ENCODE data around the gene DGCR8.

The DGCR8 gene

DNA sequence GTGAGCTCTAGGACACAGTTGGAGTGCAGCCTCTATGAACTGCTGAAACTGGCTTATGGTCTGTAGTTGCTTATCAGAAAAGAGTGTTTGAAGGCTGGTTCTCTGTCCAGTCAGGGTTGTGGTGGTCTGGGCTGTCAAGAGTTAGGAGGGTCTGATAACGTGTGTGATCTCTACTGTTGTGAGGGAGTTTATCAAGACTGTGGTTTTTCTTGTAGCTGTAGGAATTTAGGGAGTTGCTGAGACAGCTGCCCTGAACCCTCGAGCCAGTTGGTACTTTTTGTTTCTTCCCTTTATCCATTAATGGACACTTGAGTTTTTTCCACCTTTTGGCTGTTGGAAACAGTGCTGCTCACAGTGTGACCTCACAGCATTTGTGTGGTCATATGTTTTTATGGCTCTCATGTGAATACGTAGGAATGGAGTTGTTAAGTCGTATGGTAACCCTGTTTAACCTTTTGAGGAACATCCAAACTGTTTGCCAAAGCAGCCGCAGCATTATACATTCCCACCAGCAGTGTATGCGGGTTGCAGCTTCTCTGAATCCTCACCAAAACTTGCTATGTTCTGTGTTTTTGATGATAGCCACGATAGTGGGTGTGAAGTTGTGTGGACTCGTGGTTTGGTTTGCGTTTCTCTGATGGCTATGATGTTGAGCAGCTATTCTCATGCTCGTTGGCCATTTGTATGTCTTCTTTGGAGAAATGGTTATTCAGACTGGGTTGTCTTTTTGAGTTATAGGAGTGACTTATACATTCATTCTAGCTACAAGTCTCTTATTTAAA lies 20.9 kb upstream of the DGCR8 start:
- WGBS (ENCODE audit: extremely low coverage, insufficient coverage, low lambda C conversion rate): no CpG with 5 or more reads among the region's 10 CpGs
- Histone ChIP-seq H2BK120ac (ENCODE audit: low read depth, low read length) (no peak overlapping the region), H3K27me3 (ENCODE audit: insufficient read depth, low read length, poor library complexity) (no peaks in the 10 kb centered on the region), H3K79me1 (ENCODE audit: low read length) (no peaks in the 10 kb centered on the region), H3K9ac (ENCODE audit: low read length) (no peak overlapping the region), H3K23ac (ENCODE audit: low read length) (no peak overlapping the region), H3K79me2 (ENCODE audit: control insufficient read depth, insufficient read depth, low read length) (no peaks in the 10 kb centered on the region), H3K4me1 (ENCODE audit: control insufficient read depth, low read depth, low read length) (no peaks in the 10 kb centered on the region), H3K36me3 (ENCODE audit: control insufficient read depth, insufficient read depth, low read length) (no peaks in the 10 kb centered on the region), H3K4me2 (ENCODE audit: low read length) (no peak overlapping the region), H2AK5ac (ENCODE audit: low read length) (no peak overlapping the region), H2BK5ac (ENCODE audit: low read length) (no peak overlapping the region), H4K8ac (ENCODE audit: low read depth, low read length) (no peak overlapping the region), H4K5ac (ENCODE audit: low read length) (no peak overlapping the region), H3K27ac (ENCODE audit: low read depth, low read length) (no peak overlapping the region), H3K4ac (ENCODE audit: low read depth, low read length) (no peak overlapping the region), H3K18ac (ENCODE audit: low read length) (no peak overlapping the region), H3K4me3 (ENCODE audit: low read length) (no peak overlapping the region), H2BK15ac (replicated peaks; ENCODE audit: low read depth) (no peak overlapping the region), H3K56ac (ENCODE audit: low read length) (no peak overlapping the region)
- DNase-seq: no peak

DNA sequence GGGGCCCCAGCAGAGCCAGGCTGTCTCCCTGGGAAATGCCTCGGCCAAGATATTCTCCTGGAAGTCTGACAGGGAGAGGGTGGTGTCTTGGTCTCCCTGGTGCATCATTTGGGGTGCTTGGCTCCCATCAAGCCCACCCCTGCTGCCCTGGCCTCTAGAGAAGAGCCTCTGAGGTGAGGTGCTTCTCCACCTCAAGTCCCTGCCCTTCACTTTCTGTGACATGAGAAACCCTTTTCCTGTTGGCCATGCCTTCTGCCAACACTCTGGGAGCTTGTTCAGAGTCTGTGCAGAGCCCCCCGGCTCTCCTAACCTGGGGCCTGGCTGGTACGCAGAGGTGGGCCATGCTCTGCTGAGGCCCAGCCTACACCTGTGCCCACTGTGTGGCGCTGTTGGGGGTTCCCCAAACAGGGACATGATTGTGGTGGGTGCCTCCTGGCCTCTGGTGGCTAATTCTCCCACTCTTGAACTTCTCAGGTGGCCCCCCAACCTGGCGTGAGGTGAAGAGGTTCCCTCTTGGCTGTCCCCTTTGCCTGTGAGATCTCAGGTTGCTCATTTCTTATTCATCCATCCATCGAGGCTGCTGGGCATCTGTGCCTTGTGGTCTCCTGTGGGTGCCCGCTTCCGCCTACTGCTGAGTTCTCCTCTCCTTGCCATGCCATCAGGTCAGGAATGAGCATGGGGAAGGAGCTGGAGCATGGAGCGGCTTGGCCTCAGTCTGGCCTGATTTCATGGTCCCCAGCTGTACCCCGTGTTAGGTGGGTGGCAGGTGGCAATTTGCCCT lies 19.2 kb upstream of the DGCR8 start:
- H3K36me3 ChIP-seq (ENCODE audit: control insufficient read depth, insufficient read depth, low read length): no peaks in the 10 kb centered on the region
- H3K4me3 ChIP-seq (ENCODE audit: low read length): no peak overlapping the region
- H3K79me1 ChIP-seq (ENCODE audit: low read length): no peaks in the 10 kb centered on the region
- WGBS (ENCODE audit: extremely low coverage, insufficient coverage, low lambda C conversion rate): no CpG with 5 or more reads among the region's 10 CpGs
- no peak overlapping the region for H3K4ac ChIP-seq (ENCODE audit: low read depth, low read length)
- H3K27ac ChIP-seq (ENCODE audit: low read depth, low read length): no peak overlapping the region
- H2BK5ac ChIP-seq (ENCODE audit: low read length): no peak overlapping the region
- no peak overlapping the region for H2BK120ac ChIP-seq (ENCODE audit: low read depth, low read length)
- no peak overlapping the region for H3K9ac ChIP-seq (ENCODE audit: low read length)
- DNase-seq: no peak
- no peak overlapping the region for H4K5ac ChIP-seq (ENCODE audit: low read length)
- H4K8ac ChIP-seq (ENCODE audit: low read depth, low read length): no peak overlapping the region
- no peak overlapping the region for H2BK15ac ChIP-seq (replicated peaks; ENCODE audit: low read depth)
- H3K23ac ChIP-seq (ENCODE audit: low read length): no peak overlapping the region
- H3K79me2 ChIP-seq (ENCODE audit: control insufficient read depth, insufficient read depth, low read length): no peaks in the 10 kb centered on the region
- H2AK5ac ChIP-seq (ENCODE audit: low read length): no peak overlapping the region
- no peak overlapping the region for H3K18ac ChIP-seq (ENCODE audit: low read length)
- H3K56ac ChIP-seq (ENCODE audit: low read length): no peak overlapping the region
- H3K27me3 ChIP-seq (ENCODE audit: insufficient read depth, low read length, poor library complexity): no peaks in the 10 kb centered on the region
- H3K4me2 ChIP-seq (ENCODE audit: low read length): no peak overlapping the region
- H3K4me1 ChIP-seq (ENCODE audit: control insufficient read depth, low read depth, low read length): no peaks in the 10 kb centered on the region

DNA sequence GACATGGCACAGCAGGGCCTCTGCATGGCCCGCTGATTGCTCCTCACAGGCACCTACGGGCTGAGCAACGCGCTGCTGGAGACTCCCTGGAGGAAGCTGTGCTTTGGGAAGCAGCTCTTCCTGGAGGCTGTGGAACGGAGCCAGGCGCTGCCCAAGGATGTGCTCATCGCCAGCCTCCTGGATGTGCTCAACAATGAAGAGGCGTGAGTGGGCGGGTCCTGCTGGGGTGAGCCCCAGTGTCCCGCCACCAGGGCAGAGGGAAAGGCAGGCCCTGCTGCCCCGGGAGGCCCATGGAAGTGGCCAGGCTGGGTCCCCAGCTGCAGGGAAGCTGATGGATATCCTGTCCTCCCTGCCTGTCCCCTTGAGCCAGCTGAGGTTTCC lies 18.6 kb upstream of the DGCR8 start:
- H2AK5ac ChIP-seq (ENCODE audit: low read length): no peak overlapping the region
- WGBS (ENCODE audit: extremely low coverage, insufficient coverage, low lambda C conversion rate): no CpG with 5 or more reads among the region's 11 CpGs
- H3K56ac ChIP-seq (ENCODE audit: low read length): no peak overlapping the region
- H2BK120ac ChIP-seq (ENCODE audit: low read depth, low read length): no peak overlapping the region
- H4K5ac ChIP-seq (ENCODE audit: low read length): no peak overlapping the region
- DNase-seq: no peak
- H3K36me3 ChIP-seq (ENCODE audit: control insufficient read depth, insufficient read depth, low read length): no peaks in the 10 kb centered on the region
- no peak overlapping the region for H3K18ac ChIP-seq (ENCODE audit: low read length)
- H2BK15ac ChIP-seq (replicated peaks; ENCODE audit: low read depth): no peak overlapping the region
- H3K4me3 ChIP-seq (ENCODE audit: low read length): no peak overlapping the region
- H3K27ac ChIP-seq (ENCODE audit: low read depth, low read length): no peak overlapping the region
- H3K79me2 ChIP-seq (ENCODE audit: control insufficient read depth, insufficient read depth, low read length): no peaks in the 10 kb centered on the region
- no peak overlapping the region for H3K4me2 ChIP-seq (ENCODE audit: low read length)
- no peak overlapping the region for H3K4ac ChIP-seq (ENCODE audit: low read depth, low read length)
- H4K8ac ChIP-seq (ENCODE audit: low read depth, low read length): no peak overlapping the region
- no peak overlapping the region for H3K9ac ChIP-seq (ENCODE audit: low read length)
- no peaks in the 10 kb centered on the region for H3K4me1 ChIP-seq (ENCODE audit: control insufficient read depth, low read depth, low read length)
- H3K27me3 ChIP-seq (ENCODE audit: insufficient read depth, low read length, poor library complexity): no peaks in the 10 kb centered on the region
- no peak overlapping the region for H3K23ac ChIP-seq (ENCODE audit: low read length)
- no peaks in the 10 kb centered on the region for H3K79me1 ChIP-seq (ENCODE audit: low read length)
- H2BK5ac ChIP-seq (ENCODE audit: low read length): no peak overlapping the region

DNA sequence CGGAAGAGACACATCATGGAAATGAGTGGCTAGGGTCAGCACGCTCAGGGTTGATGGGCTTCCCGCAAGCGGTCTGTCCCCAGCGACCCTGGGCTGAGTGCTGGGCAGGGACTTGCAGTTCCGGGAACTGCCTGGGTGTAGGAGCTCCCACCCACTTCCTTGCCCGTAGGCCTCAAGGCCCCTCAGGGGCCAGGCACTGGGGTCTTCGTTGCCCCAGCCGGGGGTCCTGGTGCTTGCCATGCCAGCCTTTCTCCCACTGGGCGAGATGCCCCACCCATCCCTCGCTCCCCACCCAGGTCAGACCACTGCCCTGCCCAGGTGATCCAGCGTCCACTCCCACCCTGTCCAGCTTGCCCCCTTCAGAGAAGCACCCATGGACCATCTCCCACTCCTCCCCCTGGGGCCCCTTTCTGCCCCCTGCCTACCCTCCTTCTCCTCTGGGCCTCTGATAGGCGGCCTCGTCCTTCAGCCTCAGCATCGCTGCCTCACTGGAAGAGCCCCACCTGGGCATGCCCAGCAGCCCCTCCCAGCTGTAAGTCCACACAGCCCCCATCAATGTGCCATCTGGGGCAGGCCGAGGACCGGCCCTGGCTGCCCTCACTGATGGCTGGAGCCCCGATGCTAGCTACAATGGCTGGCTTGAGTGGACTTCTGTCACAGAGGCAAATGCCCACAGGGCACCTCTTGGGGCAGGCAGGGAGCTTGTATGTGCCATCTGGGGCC lies 17.8 kb upstream of the DGCR8 start:
- H3K79me1 ChIP-seq (ENCODE audit: low read length): no peaks in the 10 kb centered on the region
- H3K27me3 ChIP-seq (ENCODE audit: insufficient read depth, low read length, poor library complexity): no peaks in the 10 kb centered on the region
- H3K79me2 ChIP-seq (ENCODE audit: control insufficient read depth, insufficient read depth, low read length): no peaks in the 10 kb centered on the region
- H3K18ac ChIP-seq (ENCODE audit: low read length): no peak overlapping the region
- no peak overlapping the region for H3K56ac ChIP-seq (ENCODE audit: low read length)
- no peak overlapping the region for H2BK120ac ChIP-seq (ENCODE audit: low read depth, low read length)
- H3K4me1 ChIP-seq (ENCODE audit: control insufficient read depth, low read depth, low read length): no peaks in the 10 kb centered on the region
- H3K23ac ChIP-seq (ENCODE audit: low read length): no peak overlapping the region
- no peak overlapping the region for H2BK5ac ChIP-seq (ENCODE audit: low read length)
- H3K4me3 ChIP-seq (ENCODE audit: low read length): no peak overlapping the region
- H4K5ac ChIP-seq (ENCODE audit: low read length): no peak overlapping the region
- no peak overlapping the region for H3K4me2 ChIP-seq (ENCODE audit: low read length)
- no peak overlapping the region for H3K4ac ChIP-seq (ENCODE audit: low read depth, low read length)
- no peak for DNase-seq
- no peak overlapping the region for H4K8ac ChIP-seq (ENCODE audit: low read depth, low read length)
- H3K9ac ChIP-seq (ENCODE audit: low read length): no peak overlapping the region
- H2AK5ac ChIP-seq (ENCODE audit: low read length): no peak overlapping the region
- no CpG with 5 or more reads among the region's 18 CpGs for WGBS (ENCODE audit: extremely low coverage, insufficient coverage, low lambda C conversion rate)
- H3K36me3 ChIP-seq (ENCODE audit: control insufficient read depth, insufficient read depth, low read length): no peaks in the 10 kb centered on the region
- no peak overlapping the region for H2BK15ac ChIP-seq (replicated peaks; ENCODE audit: low read depth)
- H3K27ac ChIP-seq (ENCODE audit: low read depth, low read length): no peak overlapping the region

DNA sequence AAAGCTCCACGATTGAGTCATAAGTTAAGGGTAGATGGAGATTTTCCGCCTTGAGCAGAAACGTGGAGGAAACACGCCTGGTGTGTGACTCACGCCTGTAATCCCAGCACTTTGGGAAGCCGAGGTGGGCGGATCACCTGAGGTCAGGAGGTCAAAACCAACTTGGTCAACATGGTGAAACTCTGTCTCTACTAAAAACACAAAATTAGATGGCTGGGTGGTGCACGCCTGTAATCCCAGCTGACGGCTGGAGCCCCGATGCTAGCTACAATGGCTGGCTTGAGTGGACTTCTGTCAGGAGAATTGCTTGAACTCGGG lies 17.3 kb upstream of the DGCR8 start:
- Histone ChIP-seq H3K4me3 (ENCODE audit: low read length) (no peak overlapping the region), H3K36me3 (ENCODE audit: control insufficient read depth, insufficient read depth, low read length) (no peaks in the 10 kb centered on the region), H3K56ac (ENCODE audit: low read length) (no peak overlapping the region), H2BK5ac (ENCODE audit: low read length) (no peak overlapping the region), H3K23ac (ENCODE audit: low read length) (no peak overlapping the region), H2BK15ac (replicated peaks; ENCODE audit: low read depth) (no peak overlapping the region), H2BK120ac (ENCODE audit: low read depth, low read length) (no peak overlapping the region), H3K9ac (ENCODE audit: low read length) (no peak overlapping the region), H4K8ac (ENCODE audit: low read depth, low read length) (no peak overlapping the region), H3K27ac (ENCODE audit: low read depth, low read length) (no peak overlapping the region), H3K27me3 (ENCODE audit: insufficient read depth, low read length, poor library complexity) (no peaks in the 10 kb centered on the region), H3K79me1 (ENCODE audit: low read length) (no peaks in the 10 kb centered on the region), H2AK5ac (ENCODE audit: low read length) (no peak overlapping the region), H3K4ac (ENCODE audit: low read depth, low read length) (no peak overlapping the region), H3K4me1 (ENCODE audit: control insufficient read depth, low read depth, low read length) (no peaks in the 10 kb centered on the region), H4K5ac (ENCODE audit: low read length) (no peak overlapping the region), H3K79me2 (ENCODE audit: control insufficient read depth, insufficient read depth, low read length) (no peaks in the 10 kb centered on the region), H3K4me2 (ENCODE audit: low read length) (no peak overlapping the region), H3K18ac (ENCODE audit: low read length) (no peak overlapping the region)
- no CpG with 5 or more reads among the region's 11 CpGs for WGBS (ENCODE audit: extremely low coverage, insufficient coverage, low lambda C conversion rate)
- no peak for DNase-seq

Data from mesendoderm (in vitro differentiated cells).